H9 (cell line): ENCODE measurements around the gene SWI5. TPM values are rescaled to one million over a fixed set of nuclear protein-coding genes. Genes with fewer than 3 reads are reported as not detected.

Experiments used
- DNase-seq: peaks from one replicate; pipeline ENCODE4 v3.0.0-alpha.2; 2017
- H2AFZ ChIP-seq: one replicate; pipeline ENCODE4 v1.6.1; 2013; ENCODE audit warnings: mild to moderate bottlenecking, low read length, control low read depth, moderate library complexity
- H2AK5ac ChIP-seq: 2 replicates; pipeline ENCODE4 v1.6.1; 2013; ENCODE audit warnings: low read length, control low read depth, mixed read lengths; ENCODE audit not compliant: insufficient read length
- H2BK120ac ChIP-seq: one replicate; pipeline ENCODE4 v1.6.1; 2013; ENCODE audit warnings: low read depth, mild to moderate bottlenecking, low read length, control low read depth, inconsistent platforms; ENCODE audit not compliant: poor library complexity, severe bottlenecking
- H2BK12ac ChIP-seq: 2 replicates; pipeline ENCODE4 v1.6.1; 2013; ENCODE audit warnings: low read length, control low read depth, mixed read lengths, low read depth; ENCODE audit not compliant: insufficient read length
- H2BK15ac ChIP-seq: 2 replicates; pipeline ENCODE4 v1.6.1; 2013; ENCODE audit warnings: low read depth, low read length, control low read depth
- H2BK20ac ChIP-seq: one replicate; pipeline ENCODE4 v1.6.1; 2013; ENCODE audit warnings: low read depth, mild to moderate bottlenecking, low read length, control low read depth, inconsistent platforms; ENCODE audit not compliant: poor library complexity, severe bottlenecking
- H2BK5ac ChIP-seq: 2 replicates; pipeline ENCODE4 v1.6.1; 2013; ENCODE audit warnings: low read length, control low read depth, mixed read lengths; ENCODE audit not compliant: insufficient read length
- H3K14ac ChIP-seq: 2 replicates; pipeline ENCODE4 v1.6.1; 2013; ENCODE audit warnings: low read length, control low read depth; ENCODE audit not compliant: insufficient read depth
- H3K18ac ChIP-seq: 2 replicates; pipeline ENCODE4 v1.6.1; 2013; ENCODE audit warnings: low read depth, mild to moderate bottlenecking, mixed read lengths, low read length, control low read depth; ENCODE audit not compliant: insufficient read length
- H3K23ac ChIP-seq: 2 replicates; pipeline ENCODE4 v1.6.1; 2013; ENCODE audit warnings: low read length, control low read depth, mixed read lengths, low read depth; ENCODE audit not compliant: insufficient read length
- H3K23me2 ChIP-seq: 2 replicates; pipeline ENCODE4 v1.6.1; 2013; ENCODE audit warnings: low read depth, mild to moderate bottlenecking, mixed read lengths, low read length, control low read depth; ENCODE audit not compliant: insufficient read length, poor library complexity, severe bottlenecking
- H3K27ac ChIP-seq: 2 replicates; pipeline ENCODE4 v1.5.1; 2013; ENCODE audit warnings: low read length, control low read depth, mixed read lengths, low read depth; ENCODE audit not compliant: insufficient read length
- H3K27me3 ChIP-seq: 2 replicates; pipeline ENCODE4 v1.6.1; 2013; ENCODE audit warnings: low read length, control low read depth, inconsistent platforms; ENCODE audit not compliant: insufficient read depth
- H3K4ac ChIP-seq: 2 replicates; pipeline ENCODE4 v1.6.1; 2013; ENCODE audit warnings: low read depth, mild to moderate bottlenecking, control low read depth, inconsistent platforms, low read length, moderate library complexity
- H3K4me1 ChIP-seq: 2 replicates; pipeline ENCODE4 v1.6.1; 2013; ENCODE audit warnings: low read length, control low read depth, inconsistent platforms; ENCODE audit not compliant: insufficient read depth
- H3K4me2 ChIP-seq: 2 replicates; pipeline ENCODE4 v1.6.1; 2013; ENCODE audit warnings: low read length, control low read depth, mixed read lengths; ENCODE audit not compliant: insufficient read length, insufficient read depth
- H3K56ac ChIP-seq: 2 replicates; pipeline ENCODE4 v1.6.1; 2013; ENCODE audit warnings: low read depth, mild to moderate bottlenecking, mixed read lengths, low read length, control low read depth; ENCODE audit not compliant: insufficient read length
- H3K79me1 ChIP-seq: 2 replicates; pipeline ENCODE4 v1.6.1; 2013; ENCODE audit warnings: low read depth, mild to moderate bottlenecking, moderate library complexity, low read length, control low read depth, inconsistent platforms; ENCODE audit not compliant: insufficient read depth, poor library complexity, severe bottlenecking
- H3K79me2 ChIP-seq: 2 replicates; pipeline ENCODE4 v1.6.1; 2013; ENCODE audit warnings: low read length, control low read depth, inconsistent platforms; ENCODE audit not compliant: insufficient read depth
- H3K9ac ChIP-seq: 2 replicates; pipeline ENCODE4 v1.6.1; 2013; ENCODE audit warnings: low read length, control low read depth, mixed read lengths; ENCODE audit not compliant: insufficient read length; ENCODE audit errors: extremely low read depth
- H3K9me3 ChIP-seq: one replicate; pipeline ENCODE4 v1.6.1; 2013; ENCODE audit warnings: low read depth, low read length, inconsistent platforms; ENCODE audit not compliant: control insufficient read depth
- H3T11ph ChIP-seq: one replicate; pipeline ENCODE4 v1.6.1; 2013; ENCODE audit warnings: mild to moderate bottlenecking, low read length, control low read depth, inconsistent platforms
- H4K20me1 ChIP-seq: one replicate; pipeline ENCODE4 v1.6.1; 2013; ENCODE audit not compliant: control insufficient read depth, insufficient read length, insufficient read depth
- H4K5ac ChIP-seq: 2 replicates; pipeline ENCODE4 v1.6.1; 2013; ENCODE audit warnings: low read depth, mild to moderate bottlenecking, mixed read lengths, low read length, control low read depth; ENCODE audit not compliant: insufficient read length
- H4K8ac ChIP-seq: replicated peaks from 2 replicates; pipeline ENCODE4 v1.6.1; 2013; ENCODE audit warnings: low read length, control low read depth, mixed read lengths, low read depth; ENCODE audit not compliant: insufficient read length
- H4K91ac ChIP-seq: 2 replicates; pipeline ENCODE4 v1.6.1; 2013; ENCODE audit warnings: low read depth, mild to moderate bottlenecking, moderate library complexity, mixed read lengths, low read length, control low read depth; ENCODE audit not compliant: insufficient read length
- H3K27ac Mint-ChIP-seq, 3 experiments: 2 replicates in 2 of 3; 3 replicates in 1 of 3; pipeline ENCODE4 v1.8.0; 2020 to 2021; ENCODE audit warnings: mixed read lengths in 3 of 3, mild to moderate bottlenecking in 1 of 3, moderate library complexity in 1 of 3
- H3K27me3 Mint-ChIP-seq: 2 replicates; pipeline ENCODE4 v1.8.0; 2021; ENCODE audit warnings: low read depth, mild to moderate bottlenecking, moderate library complexity, mixed read lengths
- H3K36me3 Mint-ChIP-seq, 3 experiments: 2 replicates in 2 of 3; 3 replicates in 1 of 3; pipeline ENCODE4 v1.8.0; 2020 to 2021; ENCODE audit warnings: low read depth in 3 of 3, mixed read lengths in 3 of 3; ENCODE audit not compliant: insufficient read depth in 1 of 3
- H3K4me1 Mint-ChIP-seq, 2 experiments: 2 replicates each; pipeline ENCODE4 v1.8.0; 2020; ENCODE audit warnings: mixed read lengths in 2 of 2
- H3K4me3 Mint-ChIP-seq, 2 experiments: 2 replicates in 1 of 2; 3 replicates in 1 of 2; pipeline ENCODE4 v1.8.0; 2020 to 2021; ENCODE audit warnings: mild to moderate bottlenecking in 2 of 2, mixed read lengths in 2 of 2, moderate library complexity in 1 of 2
- H3K9me3 Mint-ChIP-seq, 2 experiments: 2 replicates in 1 of 2; 3 replicates in 1 of 2; pipeline ENCODE4 v1.8.0; 2020; ENCODE audit warnings: mild to moderate bottlenecking in 2 of 2, mixed read lengths in 2 of 2, moderate library complexity in 1 of 2
- WGBS: extraction: QIAGEN DNeasy Blood & Tissue Kit; methylation state at CpG from one replicate; pipeline ENCODE4 v1.1.7; 2013; ENCODE audit warnings: missing lambda C conversion rate, low lambda C conversion rate, mixed read lengths; ENCODE audit not compliant: insufficient read length; ENCODE audit errors: extremely low coverage; 5-methylcytosine and 5-hydroxymethylcytosine counted together
- total RNA-seq: library from RNA; stranded (reverse); gene quantifications from 2 replicates; pipeline ENCODE4 v1.2.1, GENCODE V29; 2021
- TF ChIP-seq, protein P1 (sequence below): fragments of 200-600 bp; sonication (generic); conservative IDR thresholded peaks from 3 replicates; pipeline ENCODE4 v1.8.0; 2021; ENCODE audit warnings: antibody characterized with exemption, mild to moderate bottlenecking

Gene SWI5
- total RNA-seq, 1 experiment from 2014 or later = 25.6 TPM

DNA sequence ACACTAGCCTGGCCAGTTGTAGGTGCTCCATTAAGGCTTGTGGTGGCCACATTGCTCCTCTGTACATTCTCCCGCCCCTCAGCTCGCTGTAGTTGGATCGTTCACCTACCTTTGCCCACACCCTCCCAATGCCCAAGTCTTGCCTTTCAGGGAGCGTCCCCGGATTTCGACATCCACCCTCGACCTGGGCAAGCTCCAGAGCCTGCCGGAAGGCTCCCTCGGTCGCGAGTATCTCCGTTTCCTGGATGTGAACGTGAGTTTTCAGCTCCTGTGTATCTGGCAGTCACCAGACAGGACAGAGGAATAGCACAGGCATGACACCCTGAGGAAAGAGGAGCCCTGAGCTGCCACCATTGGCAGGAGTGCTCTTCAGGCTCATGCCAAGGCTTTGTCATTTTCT is 49.6 kb downstream of the SWI5 start:
- Histone ChIP-seq H2BK120ac (no peak overlapping the region), H3K4me1 (no peaks in the 10 kb centered on the region), H4K5ac (no peak overlapping the region), H3K56ac (no peak overlapping the region), H3K79me2 (peaks cover 2% of the 10 kb centered on the region; the same call in 1 of the 2 replicates), H3K9ac (no peak overlapping the region), H2BK20ac (no peak overlapping the region), H2BK15ac (no peak overlapping the region), H2AFZ (no peak overlapping the region), H4K20me1 (no peaks in the 10 kb centered on the region), H3K23me2 (peaks cover 7% of the 10 kb centered on the region), H4K91ac (no peak overlapping the region), H3K9me3 (no peaks in the 10 kb centered on the region), H2AK5ac (no peak overlapping the region), H3K4ac (no peak overlapping the region), H4K8ac (no peak overlapping the region), H3K23ac (no peak overlapping the region), H3K79me1 (peaks cover 3% of the 10 kb centered on the region), H3K4me2 (no peak overlapping the region), H2BK12ac (no peak overlapping the region), H2BK5ac (no peak overlapping the region), H3K27me3 (no peaks in the 10 kb centered on the region), H3T11ph (no peak overlapping the region), H3K18ac (no peak overlapping the region), H3K14ac (no peak overlapping the region), H3K27ac (no peak overlapping the region)
- Mint-ChIP-seq H3K4me1 (peaks cover 6 to 12% of the 10 kb centered on the region in 2 experiments), H3K9me3 (no peaks in the 10 kb centered on the region; a peak in 1 of 5 replicates), H3K27ac (no peak overlapping the region), H3K27me3 (no peaks in the 10 kb centered on the region), H3K4me3 (no peak overlapping the region; a peak in 1 of 5 replicates), H3K36me3 (peaks cover 0 to 23% (median 12%) of the 10 kb centered on the region in 3 experiments; a peak in 6 of 7 replicates)
- WGBS = no CpG with 5 or more reads among the region's 13 CpGs
- DNase-seq = no peak
- TF ChIP-seq, protein P1, sequence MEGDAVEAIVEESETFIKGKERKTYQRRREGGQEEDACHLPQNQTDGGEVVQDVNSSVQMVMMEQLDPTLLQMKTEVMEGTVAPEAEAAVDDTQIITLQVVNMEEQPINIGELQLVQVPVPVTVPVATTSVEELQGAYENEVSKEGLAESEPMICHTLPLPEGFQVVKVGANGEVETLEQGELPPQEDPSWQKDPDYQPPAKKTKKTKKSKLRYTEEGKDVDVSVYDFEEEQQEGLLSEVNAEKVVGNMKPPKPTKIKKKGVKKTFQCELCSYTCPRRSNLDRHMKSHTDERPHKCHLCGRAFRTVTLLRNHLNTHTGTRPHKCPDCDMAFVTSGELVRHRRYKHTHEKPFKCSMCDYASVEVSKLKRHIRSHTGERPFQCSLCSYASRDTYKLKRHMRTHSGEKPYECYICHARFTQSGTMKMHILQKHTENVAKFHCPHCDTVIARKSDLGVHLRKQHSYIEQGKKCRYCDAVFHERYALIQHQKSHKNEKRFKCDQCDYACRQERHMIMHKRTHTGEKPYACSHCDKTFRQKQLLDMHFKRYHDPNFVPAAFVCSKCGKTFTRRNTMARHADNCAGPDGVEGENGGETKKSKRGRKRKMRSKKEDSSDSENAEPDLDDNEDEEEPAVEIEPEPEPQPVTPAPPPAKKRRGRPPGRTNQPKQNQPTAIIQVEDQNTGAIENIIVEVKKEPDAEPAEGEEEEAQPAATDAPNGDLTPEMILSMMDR = no peak
